GM18511 (cell line): Measurements from ENCODE around the gene SERPINA9.
"Not testable (repeated sequence)": the region's sequence is repeated elsewhere in the genome, so short reads cannot be mapped to it uniquely, and the experiment has no call there.

Experiments used
- ATAC-seq: cut with Tn5 transposase; IDR thresholded peaks from one replicate; pipeline ENCODE4 v1.9.1; 2021; ENCODE audit warnings: mild to moderate bottlenecking, moderate library complexity; ENCODE audit not compliant: unreplicated experiment

Gene SERPINA9, protein sequence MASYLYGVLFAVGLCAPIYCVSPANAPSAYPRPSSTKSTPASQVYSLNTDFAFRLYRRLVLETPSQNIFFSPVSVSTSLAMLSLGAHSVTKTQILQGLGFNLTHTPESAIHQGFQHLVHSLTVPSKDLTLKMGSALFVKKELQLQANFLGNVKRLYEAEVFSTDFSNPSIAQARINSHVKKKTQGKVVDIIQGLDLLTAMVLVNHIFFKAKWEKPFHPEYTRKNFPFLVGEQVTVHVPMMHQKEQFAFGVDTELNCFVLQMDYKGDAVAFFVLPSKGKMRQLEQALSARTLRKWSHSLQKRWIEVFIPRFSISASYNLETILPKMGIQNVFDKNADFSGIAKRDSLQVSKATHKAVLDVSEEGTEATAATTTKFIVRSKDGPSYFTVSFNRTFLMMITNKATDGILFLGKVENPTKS

DNA sequence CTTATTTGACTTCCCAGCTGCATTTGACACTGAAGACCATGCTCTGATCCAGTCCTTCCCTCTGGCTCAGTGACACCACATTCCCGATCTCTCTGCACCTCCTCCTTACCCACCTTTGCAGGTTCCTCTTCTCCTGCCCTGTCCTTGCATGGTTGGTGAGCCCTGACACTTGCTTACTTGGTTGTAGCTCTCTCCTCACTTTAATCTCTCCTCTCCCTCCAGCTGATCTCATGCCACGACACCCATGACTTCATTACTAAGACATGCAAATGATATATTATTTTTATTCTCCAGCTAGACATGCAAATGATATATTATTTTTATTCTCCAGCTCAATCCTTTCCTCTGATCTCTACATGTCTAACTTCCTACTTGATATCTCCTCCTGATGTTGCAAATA, at the start of gene SERPINA9:
Gene SERPINA9, minus strand, starts transcription at position 175 of the 400 bp plus-strand sequence. CDS start 6,357 bp downstream, outside the sequence.
- ATAC-seq: no peak

DNA sequence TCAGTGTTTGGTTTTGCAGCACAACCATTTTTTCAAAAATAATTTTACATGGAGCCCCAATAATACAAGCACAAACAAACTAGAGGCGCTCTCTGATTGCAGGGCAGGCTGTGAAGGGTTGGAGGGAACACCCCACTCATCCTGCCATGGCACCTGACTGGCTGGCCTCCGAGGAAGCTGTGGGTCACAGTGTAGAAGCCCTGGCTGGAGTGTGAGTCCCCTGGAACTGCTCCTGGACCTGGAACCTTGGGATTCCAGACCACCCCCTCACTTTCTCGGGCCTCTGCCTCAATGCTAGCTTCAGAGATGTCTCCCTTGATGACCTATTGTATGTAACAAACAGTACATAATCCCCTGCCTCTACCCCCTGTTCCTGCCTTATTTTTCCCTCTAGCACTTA, 48.1 kb upstream of the SERPINA9 start:
- no peak for ATAC-seq

DNA sequence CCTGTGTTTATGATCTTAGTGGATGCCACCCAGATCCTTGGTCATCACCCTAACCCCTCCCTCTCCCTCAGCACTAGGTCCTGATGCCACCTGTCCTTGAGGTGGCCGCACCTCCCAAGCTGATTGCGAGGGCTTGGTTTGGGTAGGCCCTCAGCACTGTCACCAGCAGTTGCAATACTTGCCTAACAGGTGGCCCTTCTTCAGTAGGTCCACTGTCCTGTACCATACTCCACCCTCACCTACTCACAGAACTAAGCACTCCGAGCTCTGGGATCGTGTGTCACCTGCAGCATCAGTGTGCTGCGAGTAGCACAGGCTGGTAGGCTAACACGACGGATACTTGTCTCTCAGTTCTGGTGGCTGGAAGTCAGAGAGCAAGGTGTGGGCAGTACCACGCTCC, 47.3 kb upstream of the SERPINA9 start:
- no peak for ATAC-seq

DNA sequence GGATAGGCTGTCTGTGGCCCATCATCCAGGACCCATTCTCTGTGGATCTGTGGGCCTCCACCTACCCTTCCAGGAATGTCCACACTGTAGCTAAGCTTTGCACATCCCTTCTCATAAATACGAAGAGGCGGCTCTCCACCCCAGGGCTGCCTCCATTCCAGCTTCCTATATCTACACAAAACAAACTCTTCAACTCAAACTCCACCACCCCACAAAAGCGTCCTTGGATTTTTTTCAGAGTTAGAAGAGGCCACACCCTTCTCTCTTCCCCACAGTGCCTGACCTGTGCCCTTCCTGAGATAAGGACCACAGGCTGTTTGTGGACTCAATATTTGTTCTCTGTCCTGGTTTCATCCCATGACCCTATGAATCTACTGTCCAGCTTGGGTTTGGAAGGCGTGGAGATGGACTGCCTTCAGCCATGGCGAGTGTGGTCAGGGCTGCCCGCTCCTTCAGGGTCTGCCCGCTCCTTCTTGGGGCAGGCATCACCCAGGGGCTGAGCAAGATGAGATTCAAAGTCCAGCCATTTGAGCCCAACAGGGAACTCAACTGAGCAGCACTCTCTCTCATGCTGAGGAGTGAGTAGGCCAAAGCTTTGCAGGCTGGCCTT, 46.2 kb upstream of the SERPINA9 start:
- no peak for ATAC-seq

DNA sequence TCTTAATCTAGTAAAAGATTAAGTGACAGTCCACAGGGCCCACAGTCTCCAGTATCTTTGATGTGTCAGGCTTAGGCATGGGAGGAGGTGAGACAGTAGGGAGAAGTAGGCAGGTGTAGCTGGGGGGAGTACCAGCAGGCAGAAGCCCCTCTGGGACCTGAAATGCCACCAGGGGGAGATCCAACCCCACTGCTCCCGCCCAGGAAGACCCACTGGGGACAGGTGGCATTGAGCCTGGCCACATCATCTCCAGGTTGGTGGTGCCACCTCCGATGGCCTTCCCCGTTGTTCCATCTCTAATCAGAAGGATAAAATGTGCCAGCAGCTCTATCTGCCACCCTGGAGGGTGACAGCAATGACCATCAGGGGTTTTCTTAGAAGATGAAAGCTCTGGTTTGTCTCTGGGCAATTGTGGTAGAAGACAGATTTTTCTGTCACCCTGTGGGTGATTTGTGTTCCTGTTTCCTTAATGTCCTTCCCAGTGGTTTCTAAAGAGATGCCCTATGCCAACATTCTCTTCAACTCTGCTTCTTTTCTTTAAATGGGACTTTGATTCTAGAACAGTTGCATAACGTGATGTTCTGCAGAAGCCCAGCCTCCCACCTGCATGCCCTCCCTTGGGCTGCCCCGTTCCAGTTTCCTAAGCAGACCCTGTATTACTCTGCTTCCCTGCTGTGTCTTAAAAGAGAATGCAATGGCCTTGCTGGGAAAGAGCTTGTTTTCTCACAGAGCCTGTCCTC, 45.5 kb upstream of the SERPINA9 start:
- ATAC-seq: no peak

DNA sequence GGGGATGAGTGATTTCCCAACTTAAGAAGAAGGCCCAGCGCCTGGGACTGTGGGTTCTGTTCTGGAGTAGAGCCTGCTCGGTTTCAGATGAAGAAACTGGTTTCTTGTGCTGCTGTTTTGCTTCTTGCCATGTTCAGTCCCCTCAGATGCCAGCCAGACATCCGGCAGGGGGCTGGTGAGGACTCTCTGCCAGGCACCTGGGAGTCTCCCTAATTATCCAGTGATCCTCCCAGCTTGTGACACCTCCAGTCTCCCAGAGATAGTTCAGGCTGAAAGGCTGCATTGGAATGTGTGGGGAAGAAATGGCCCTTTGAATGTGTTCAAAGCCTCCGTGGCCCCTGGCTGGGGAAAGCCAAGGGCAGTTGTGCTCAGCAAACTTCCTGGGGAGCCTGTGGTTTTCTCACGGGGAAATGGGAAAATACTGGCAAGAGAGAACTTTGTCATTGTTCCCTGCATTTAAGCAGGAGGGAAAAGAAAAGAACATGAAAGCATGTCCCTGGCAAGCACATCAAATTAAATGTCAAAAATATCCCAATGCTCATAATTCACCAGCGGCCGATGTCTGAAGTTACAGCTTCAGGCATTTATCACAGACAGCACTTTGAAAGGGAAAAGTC, 41.8 kb upstream of the SERPINA9 start:
- ATAC-seq: no peak

DNA sequence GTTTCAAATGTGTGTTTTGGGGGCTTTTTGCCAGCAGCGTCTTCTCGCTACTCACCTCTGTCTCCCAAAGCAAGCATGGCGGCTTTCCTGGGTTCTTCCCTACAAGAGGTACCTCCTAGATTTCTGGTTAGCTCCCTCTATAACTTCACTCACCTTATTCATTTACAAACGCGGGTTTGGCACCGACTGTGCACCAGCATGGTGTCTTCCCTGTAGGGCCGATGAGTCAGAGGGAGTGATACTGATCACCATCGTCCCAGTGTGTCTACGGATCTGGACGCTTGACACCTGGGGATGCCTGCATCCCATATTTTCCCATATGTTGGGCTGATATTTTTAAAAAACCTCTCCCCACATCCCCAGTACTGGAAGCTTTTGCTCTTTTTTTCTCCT, 41.2 kb upstream of the SERPINA9 start:
- ATAC-seq: no peak

DNA sequence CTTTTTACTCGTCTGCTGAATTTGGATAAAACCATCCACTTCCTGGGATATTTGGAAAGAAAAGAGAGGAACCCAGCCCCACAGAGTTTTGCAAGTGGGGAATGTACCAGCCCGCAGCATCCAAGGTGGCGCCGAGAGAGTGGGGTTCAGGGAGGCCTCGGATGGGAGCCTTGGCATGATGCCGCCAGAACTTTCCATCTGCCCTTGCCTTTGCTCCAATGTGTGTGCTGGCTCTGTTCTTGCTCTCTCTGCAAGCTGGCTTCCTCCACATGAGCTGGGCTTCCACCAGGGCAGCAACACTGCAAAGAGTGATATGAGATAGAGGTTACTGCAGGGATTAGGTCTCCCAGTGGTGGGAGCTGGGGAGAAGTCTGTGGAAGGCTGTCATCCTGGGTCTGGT, 39.9 kb upstream of the SERPINA9 start:
- ATAC-seq: no peak

DNA sequence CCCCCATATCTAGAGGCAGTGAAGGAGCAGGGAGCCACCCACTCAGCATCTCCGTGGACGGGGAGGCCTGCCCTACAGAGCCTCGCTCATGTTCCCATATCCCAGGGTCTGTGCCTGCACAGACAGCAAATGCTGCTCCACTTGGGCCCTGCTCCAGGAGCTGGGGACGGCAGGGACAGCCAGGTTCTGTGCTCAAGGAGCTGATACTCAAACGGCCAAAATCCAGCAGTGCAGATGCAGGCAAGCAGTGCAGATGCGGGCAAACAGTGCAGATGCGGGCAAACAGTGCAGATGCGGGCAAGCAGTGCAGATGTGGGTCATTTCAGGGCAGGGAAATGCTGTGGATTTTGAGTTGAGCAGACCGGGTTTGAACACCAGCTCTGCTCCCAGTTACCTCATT, 39.4 kb upstream of the SERPINA9 start:
- ATAC-seq: no peak

DNA sequence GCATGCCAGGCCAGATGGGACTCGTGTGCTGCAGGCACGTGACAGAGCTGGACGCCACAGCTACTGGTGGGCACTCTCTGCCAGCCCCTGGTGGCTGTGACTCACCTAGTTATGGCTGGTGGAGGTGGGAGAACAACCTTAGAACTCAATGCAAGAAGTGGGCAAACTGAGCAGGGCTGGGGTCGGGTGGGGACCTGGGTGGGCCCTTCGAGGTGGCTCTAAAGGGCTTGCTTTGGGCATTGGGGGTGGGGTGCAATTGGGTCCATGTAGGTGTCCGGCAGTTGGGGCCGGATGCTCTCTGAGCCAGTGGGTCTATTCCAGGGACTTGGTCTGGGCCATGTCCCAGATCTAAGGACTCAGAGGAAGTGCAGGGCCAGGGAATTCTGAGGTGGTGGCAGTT, 38.4 kb upstream of the SERPINA9 start:
- no peak for ATAC-seq

DNA sequence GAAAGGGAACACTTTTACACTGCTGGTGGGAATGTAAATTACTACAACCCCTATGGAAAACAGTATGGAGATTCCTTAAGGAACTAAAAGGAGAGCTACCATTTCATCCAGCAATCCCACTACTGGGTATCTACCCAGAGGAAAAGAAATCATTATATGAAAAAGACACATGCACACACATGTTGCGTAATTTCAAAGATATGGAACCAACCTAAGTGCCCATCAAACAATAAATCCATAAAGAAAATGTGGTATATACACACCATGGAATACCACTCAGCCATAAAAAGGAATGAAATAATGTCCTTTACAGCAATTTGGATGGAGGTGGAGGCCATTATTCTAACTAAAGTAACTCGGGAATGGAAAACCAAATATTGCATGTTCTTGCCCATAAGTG, 34.5 kb upstream of the SERPINA9 start:
- not testable (repeated sequence) for ATAC-seq

DNA sequence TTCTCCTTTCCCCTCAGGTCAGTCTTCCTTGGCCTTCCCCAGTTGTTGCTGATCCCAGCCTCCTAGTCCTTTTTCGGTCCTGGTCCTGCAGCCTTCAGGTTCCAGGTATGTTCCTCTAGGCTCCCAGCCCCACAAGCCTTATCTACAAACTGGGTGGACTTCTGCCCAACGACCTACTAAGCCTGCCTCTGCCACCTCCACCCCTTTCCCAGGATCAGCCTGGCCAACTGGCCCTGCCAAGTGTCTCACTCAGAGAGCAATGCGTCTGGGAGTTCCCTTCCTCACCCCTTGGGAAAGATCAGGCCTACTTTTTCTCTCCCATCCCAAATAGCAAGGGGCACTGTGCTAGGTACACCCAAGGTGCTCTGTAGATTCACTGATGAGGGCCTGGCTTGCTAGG, 33.4 kb upstream of the SERPINA9 start, which contains the start of gene SERPINA12:
Gene SERPINA12, minus strand, starts transcription at position 114 of the 400 bp plus-strand sequence. CDS start 11,072 bp downstream, outside the sequence.
- ATAC-seq: no peak

DNA sequence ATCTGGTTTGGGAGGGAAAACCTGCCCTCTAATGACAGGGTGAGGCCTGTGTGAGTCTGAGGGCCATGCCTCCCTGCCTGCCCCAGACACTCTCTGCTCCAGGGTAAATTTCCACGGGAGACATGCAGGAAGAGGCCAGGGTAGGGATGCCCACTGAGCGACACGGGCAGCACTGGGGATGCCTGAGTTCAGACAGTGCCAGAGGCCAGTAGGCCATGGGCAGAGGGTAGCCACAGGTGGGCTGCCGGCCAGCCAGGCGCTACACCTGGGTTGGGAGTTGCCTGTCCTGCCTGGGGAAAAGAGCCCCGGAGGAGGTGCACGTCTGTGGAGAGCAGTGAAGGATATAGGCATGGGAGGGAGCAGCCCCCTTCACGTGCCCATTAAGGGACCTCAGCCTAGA, 29.6 kb upstream of the SERPINA9 start:
- ATAC-seq: no peak

DNA sequence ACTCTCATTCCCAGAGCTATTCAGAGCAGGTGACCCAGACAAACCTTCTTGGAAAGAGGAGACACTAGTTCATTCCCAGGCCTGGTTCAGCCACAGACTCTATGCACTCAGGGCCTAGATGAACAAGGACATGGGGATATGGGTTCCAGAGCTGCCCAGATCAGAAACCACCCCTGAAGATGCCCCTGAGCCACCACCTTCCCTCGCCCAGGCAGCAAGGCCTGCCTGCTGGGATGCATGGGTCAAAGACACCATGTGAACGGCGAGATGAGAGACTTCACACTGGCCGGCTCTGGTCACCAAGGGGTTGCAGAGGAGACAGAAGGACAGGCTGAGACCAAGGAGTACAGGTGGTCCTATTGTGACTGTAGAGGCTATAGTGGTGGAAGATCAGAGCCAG, 29.2 kb upstream of the SERPINA9 start:
- ATAC-seq: no peak

DNA sequence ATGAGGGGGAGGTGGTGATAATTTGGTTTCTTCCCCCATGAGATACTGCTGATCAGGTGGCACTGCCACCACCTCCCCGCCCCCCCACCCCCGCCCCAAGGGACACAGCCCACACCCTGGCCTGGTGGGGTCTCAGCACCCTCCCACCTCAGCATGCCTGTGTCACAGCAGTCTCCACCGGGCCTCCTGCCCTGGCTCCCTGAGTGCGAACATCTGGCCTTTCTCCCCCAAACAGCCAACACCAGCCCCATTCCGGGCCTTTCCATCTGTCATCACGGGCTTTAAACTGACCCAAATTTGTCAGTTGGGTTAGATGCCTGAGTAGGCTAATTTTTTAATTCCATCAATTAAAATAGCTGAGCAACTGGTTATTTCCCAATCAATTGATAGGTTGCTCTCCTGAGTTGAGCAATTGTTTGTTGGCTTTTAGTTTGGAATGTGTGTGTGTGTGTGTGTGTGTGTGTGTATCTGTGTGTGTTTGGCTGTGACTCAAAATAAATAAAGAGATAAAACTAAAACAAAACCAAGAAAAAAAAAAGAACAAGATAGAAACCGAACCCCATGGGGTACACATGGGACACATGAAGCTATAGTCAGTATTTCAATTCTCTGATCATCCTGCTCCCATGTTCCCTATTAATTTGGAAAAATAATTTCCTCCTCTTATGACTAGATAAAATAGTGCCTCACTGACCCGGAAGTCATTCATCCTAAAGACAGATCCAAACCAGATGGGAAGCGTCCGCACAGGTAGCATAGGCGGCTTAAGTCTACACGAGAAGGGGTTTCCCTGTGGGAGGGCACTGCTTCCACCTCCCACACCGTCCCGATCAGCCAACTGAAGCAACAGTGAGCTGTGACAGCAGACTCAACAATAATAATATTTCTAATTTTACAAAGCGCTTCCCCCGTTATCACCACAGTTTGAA, 25.9 kb upstream of the SERPINA9 start:
- ATAC-seq: no peak

DNA sequence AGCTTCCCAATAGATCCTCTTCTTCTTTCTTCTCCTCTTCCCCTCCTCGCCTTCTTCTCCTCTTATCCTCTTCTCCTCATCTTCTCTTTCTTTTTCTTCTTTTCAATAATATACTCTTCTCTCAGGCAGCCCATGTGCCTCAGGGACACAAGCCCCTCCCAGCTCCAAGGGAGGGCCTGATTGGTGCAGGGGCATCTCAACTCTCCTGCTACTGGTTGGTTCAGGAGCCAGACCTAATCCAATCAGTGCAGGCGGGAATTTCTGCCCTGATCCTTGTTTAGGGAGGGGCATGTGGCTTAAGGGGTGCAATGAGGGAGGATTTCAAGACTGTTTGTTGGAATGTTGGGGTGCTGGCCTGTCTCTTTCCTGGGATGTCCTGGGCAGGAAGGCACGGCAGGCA, 24.3 kb upstream of the SERPINA9 start:
- ATAC-seq: no peak

DNA sequence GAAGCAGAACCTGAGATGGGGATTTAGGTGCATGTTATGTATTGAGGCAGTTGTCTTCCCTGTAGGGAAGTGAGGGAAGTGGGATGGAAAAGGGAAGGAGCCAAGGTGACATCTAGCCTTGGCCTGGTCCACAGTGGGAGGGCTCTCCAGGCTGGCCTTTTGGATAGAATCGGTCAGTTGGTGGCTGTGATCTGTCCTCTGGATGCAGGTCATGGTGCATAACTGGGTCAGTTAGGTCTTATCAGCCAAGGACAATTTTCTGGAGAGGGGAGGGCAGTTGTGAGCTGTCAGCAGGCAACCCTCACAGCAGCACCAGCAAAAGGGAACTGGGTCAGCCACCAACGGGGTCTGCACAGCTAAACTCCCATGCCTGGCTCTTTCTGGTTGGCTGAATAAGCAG, 23.7 kb upstream of the SERPINA9 start:
- ATAC-seq: no peak

DNA sequence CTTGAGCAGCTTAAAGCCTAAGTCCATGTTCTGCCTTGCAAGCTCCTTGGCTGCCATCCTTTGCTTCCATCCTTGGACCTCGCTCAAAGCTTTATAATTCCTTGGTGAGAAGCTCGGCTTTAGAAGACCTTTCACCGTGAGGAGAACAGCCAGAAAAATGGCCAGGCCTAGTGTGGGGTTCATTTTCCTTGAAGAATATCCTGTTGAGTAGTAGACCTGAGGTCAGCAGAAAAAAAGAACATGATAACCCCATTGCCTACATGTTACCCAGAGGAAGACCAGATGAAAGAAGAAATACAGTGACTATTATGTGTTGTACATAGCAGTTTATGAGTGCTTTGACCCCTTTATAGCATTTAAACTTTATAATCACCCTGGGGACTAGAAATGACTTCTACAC, 22.2 kb upstream of the SERPINA9 start:
- no peak for ATAC-seq

DNA sequence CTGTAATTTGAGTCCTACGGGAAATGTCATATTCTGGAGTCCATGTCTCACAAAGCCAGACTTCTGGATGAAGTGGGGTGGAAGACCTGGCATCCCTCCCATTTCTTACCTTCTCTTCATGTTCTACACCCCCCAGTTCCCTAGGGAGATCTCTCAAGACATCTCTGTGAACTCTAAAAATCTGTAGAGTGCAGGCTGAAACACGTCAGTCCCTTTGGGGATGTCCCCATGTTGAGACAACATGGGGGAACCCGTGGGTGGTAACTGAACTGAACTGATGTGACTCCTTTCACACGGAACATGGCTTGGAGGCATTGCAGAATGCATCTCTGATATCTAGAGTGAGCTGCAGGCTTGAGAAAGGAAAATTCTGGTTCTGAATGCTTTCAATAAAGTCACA, 18.1 kb upstream of the SERPINA9 start:
- ATAC-seq: peak; percentile 89

DNA sequence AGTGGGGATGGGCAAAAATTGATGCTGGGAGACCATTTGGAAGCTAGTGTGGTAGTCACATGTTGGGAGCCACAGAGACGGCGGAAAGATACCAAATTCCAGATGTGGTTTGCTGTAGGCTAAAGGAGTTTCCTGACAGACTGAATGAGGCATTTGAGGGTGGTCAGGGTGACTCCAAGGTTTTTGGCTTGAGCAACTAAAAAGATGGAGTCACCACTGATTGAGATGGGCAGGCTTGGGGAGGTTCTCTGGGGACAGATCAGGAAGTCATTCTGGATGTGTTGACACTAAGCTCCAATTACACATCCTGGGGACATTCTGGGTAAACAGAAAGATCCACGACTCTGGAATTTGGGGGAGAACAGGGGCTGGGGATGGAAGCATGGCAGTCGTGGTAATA, 15.5 kb upstream of the SERPINA9 start:
- ATAC-seq: no peak
